BE2C (cell line): Measurements from ENCODE around the gene CCDC157.

ENCODE experiments used
- DNase-seq: peaks from one replicate; pipeline ENCODE4 v3.0.0-alpha.2; 2020
- H3K27me3 ChIP-seq: fragments of 250-450 bp; sonication (Bioruptor Pico); 2 replicates; pipeline ENCODE4 v1.5.1; 2020; ENCODE audit warnings: mild to moderate bottlenecking
- H3K36me3 ChIP-seq: fragments of 250-450 bp; sonication (Bioruptor Pico); 2 replicates; pipeline ENCODE4 v1.5.1; 2020; ENCODE audit warnings: mild to moderate bottlenecking
- H3K4me1 ChIP-seq: fragments of 250-450 bp; sonication (Bioruptor Pico); 2 replicates; pipeline ENCODE4 v1.5.1; 2020
- H3K4me3 ChIP-seq: 2 replicates; pipeline ENCODE4 v1.5.1; 2011; ENCODE audit warnings: low read depth, low read length
- H3K9me3 ChIP-seq: fragments of 250-450 bp; sonication (Bioruptor Pico); 2 replicates; pipeline ENCODE4 v1.5.1; 2020
- TF ChIP-seq, protein P1 (sequence below): IDR thresholded peaks from 2 replicates; pipeline ENCODE4 v1.5.1; 2012; ENCODE audit warnings: mild to moderate bottlenecking, low read depth, low read length

CCDC157 gene

DNA sequence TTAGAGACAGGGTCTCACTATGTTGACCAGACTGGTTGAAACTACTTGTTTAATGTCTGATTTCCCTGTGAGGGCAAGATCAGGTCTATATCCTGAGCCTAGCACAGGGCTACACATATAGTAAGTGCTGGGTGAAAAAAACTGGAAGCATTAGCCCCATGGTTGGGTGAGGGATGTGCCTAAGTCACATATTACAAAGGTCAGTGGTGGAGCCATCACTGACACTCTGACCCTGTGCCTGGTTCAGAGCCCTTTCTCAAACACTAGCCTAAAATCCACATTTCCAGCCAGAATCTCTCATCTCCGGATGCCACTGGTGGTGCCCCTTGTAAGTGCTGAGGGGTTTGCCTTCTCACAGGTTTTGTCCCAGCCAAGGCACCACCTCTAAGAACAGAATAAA lies 39.0 kb upstream of the CCDC157 start:
- H3K36me3 ChIP-seq = no peaks in the 10 kb centered on the region
- H3K9me3 ChIP-seq = no peaks in the 10 kb centered on the region
- H3K27me3 ChIP-seq = no peaks in the 10 kb centered on the region
- TF ChIP-seq, protein P1, sequence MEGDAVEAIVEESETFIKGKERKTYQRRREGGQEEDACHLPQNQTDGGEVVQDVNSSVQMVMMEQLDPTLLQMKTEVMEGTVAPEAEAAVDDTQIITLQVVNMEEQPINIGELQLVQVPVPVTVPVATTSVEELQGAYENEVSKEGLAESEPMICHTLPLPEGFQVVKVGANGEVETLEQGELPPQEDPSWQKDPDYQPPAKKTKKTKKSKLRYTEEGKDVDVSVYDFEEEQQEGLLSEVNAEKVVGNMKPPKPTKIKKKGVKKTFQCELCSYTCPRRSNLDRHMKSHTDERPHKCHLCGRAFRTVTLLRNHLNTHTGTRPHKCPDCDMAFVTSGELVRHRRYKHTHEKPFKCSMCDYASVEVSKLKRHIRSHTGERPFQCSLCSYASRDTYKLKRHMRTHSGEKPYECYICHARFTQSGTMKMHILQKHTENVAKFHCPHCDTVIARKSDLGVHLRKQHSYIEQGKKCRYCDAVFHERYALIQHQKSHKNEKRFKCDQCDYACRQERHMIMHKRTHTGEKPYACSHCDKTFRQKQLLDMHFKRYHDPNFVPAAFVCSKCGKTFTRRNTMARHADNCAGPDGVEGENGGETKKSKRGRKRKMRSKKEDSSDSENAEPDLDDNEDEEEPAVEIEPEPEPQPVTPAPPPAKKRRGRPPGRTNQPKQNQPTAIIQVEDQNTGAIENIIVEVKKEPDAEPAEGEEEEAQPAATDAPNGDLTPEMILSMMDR = no peak
- 0 out of 2 replicates have a peak, but pooled peaks cover 3% of the 10 kb centered on the region for H3K4me1 ChIP-seq
- no peak overlapping the region for H3K4me3 ChIP-seq
- DNase-seq = no peak

DNA sequence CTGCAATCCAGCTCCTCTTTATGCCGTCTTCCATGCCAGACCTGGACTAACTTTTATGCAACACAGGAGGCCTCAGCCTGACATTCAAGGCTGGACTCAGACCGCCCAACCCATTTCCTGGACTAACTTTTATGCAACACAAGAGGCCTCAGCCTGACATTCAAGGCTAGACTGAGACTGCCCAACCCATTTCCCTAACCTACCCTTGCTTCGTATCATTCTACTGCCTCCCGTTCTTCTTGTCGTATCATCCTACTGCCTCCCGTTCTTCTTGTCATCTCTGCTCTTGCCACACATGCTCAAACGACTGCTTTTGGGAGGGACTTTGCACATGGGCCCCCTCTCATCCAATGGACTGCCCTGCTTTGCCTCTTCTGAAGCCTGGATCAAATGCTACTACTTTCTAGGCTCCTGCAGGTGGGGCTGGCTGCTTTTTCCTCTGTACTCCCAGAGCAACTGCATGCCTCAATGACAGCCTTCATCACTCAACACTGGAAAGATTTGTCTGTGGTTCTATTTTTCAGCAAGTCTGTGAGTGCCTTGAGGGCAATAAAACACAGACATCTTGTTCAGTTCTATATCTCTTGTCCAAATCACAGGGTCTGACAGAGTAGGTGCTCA lies 37.9 kb upstream of the CCDC157 start:
- H3K9me3 ChIP-seq = no peaks in the 10 kb centered on the region
- H3K36me3 ChIP-seq = no peaks in the 10 kb centered on the region
- TF ChIP-seq, protein P1 = no peak
- no peak overlapping the region for H3K4me3 ChIP-seq
- no peak for DNase-seq
- no peaks in the 10 kb centered on the region for H3K27me3 ChIP-seq
- 0 out of 2 replicates have a peak, but pooled peaks cover 3% of the 10 kb centered on the region for H3K4me1 ChIP-seq

DNA sequence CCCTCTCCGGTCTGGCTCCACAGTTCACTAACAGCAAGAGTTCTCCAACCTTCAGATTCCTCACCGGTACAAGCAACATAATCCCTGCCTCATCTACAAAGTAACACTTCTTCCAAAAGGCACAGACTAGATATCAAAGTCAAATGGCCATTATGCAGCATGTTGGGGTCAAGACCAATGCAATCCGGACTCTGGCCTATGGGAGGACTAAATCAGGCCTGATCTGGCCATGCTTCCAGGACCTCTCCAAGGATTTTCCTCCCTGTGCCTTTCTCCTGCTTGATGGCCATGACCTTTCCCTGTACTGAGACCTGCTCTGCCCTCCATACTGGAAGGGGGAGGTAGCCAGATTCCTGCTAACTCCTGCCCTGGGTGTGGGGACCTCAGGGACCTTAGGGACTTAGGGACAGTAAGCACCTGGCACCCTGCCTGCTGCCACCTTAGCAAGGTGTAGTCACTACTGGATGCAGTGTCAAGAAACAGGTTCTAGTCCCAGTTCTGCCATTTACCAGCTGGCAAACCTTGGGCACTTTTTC lies 36.7 kb upstream of the CCDC157 start:
- H3K4me3 ChIP-seq = no peak overlapping the region
- no peaks in the 10 kb centered on the region for H3K4me1 ChIP-seq
- TF ChIP-seq, protein P1 = no peak
- H3K36me3 ChIP-seq = no peaks in the 10 kb centered on the region
- no peaks in the 10 kb centered on the region for H3K27me3 ChIP-seq
- DNase-seq = no peak
- H3K9me3 ChIP-seq = no peaks in the 10 kb centered on the region

DNA sequence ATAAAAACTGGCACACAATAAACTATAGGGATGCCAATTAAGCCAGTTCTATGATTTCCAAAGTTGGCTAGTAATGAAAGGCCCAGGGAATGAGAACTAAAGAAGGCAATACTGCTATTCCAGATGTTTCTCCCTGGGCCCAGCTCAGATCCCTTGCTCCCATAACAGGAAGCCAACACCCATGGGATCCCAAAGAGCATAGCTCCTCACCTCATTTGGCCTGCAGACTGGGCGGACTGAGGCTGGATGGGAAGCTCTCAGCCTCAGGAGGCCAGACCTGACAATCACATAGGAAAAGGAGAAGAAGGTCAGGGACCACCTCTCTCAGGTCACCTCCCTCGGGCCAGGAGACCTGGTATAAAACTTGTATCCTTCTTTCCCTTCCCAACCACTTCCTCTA lies 35.3 kb upstream of the CCDC157 start:
- no peaks in the 10 kb centered on the region for H3K4me1 ChIP-seq
- no peaks in the 10 kb centered on the region for H3K36me3 ChIP-seq
- no peak overlapping the region for H3K4me3 ChIP-seq
- TF ChIP-seq, protein P1 = no peak
- DNase-seq = no peak
- no peaks in the 10 kb centered on the region for H3K27me3 ChIP-seq
- no peaks in the 10 kb centered on the region for H3K9me3 ChIP-seq

DNA sequence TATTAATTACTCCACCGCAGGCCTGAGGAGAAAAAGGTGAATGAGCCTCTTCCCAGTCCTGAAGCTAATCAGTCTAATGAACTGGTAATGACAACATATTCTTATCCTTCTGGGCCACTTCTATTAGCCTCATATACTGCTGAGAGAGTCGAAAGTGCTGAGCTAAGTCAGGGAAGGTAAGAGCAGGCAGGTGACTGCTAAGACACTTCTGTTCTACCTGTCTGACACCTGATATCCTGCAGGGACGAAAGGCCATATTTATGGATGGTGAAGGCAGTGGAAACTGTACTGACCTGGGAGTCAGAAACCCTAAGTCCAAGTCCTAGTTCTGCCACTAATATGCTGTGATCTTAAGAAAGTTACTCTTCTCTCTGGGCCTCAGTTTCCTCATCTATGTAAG lies 33.6 kb upstream of the CCDC157 start:
- no peak for DNase-seq
- no peaks in the 10 kb centered on the region for H3K9me3 ChIP-seq
- TF ChIP-seq, protein P1 = no peak
- no peak overlapping the region for H3K4me3 ChIP-seq
- peaks cover 6% of the 10 kb centered on the region; the same call in 1 of the 2 replicates for H3K4me1 ChIP-seq
- H3K27me3 ChIP-seq = no peaks in the 10 kb centered on the region
- no peaks in the 10 kb centered on the region for H3K36me3 ChIP-seq

DNA sequence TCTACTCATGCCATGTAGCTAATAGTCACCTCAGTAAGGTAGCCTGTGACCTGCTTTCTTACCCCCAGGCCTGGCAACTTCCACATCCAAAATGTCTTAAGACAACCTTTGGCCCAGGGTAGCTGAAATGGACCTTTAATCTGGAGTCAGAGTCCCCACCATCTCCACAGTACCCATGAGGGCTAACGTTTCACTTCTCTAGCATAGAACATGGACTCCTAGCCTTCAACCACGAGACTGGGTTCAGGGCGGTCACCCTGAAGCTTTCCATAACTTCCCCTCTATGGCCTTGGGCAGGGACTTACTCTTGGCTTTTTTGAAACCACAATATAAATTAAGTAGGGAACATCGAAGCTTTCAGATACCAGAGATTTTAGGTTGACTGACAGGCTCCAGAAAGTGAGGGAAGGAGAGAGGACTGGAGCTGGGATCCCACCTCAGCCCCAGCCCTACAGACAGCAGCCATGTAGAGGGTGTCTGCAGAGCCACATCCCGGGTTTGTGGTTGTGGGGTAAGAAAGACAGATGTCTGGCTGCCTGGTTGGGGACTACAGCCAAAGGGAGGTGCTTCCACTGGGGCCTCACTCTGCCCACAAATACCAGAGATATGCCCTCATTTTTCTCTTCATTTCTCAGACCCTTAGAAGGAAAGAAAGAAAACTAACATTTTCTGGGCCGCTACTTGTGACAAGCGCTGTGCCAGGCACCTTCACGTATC lies 32.6 kb upstream of the CCDC157 start:
- no peak overlapping the region for H3K4me3 ChIP-seq

More for the DNA sequence above, 32.6 kb upstream of the CCDC157 start:
- TF ChIP-seq, protein P1 = no peak
- no peaks in the 10 kb centered on the region for H3K9me3 ChIP-seq
- no peak for DNase-seq
- no peaks in the 10 kb centered on the region for H3K27me3 ChIP-seq
- no peaks in the 10 kb centered on the region for H3K36me3 ChIP-seq
- peaks cover 6% of the 10 kb centered on the region; the same call in 1 of the 2 replicates for H3K4me1 ChIP-seq
